NCI-H82 (cell line): Measurements from ENCODE around the gene ADARB1.

Source experiments
- DNase-seq: peaks from one replicate; lab custom pipeline; 2025; lab: John Stamatoyannopoulos, UW

Gene ADARB1

DNA sequence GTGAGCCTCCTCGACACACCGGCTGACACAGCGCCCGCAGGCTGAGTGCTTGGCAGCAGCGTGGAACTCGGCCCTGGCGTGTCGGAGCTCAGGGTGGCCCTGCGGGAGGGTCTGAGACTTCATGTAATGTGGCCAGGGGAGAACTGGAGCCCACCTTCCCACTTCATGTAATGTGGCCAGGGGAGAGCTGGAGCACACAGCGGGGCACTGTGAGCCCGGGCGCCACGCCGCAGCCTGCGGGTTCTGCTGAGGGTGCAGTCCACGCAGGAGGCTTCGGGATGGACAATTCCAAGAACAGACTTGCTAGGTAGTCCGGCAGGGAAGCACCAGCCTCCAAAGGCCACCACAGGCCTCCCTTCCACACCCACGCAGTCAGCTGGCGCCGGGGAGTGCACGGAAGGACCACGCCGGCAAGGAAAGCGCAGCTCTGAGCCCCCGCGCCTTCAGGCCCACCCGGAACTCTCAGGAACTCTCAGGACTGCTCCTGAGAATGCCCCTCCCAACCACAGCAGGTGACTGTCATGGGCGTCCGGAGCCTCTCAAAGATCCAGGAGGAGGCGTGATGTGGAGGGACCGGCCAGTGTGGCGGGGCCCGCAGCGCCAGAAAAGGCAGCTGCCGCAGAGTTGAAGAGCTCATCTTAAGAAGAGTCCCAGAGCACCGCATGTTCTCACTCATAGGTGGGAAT lies 19.3 kb upstream of the ADARB1 start:
- DNase-seq: no peak

DNA sequence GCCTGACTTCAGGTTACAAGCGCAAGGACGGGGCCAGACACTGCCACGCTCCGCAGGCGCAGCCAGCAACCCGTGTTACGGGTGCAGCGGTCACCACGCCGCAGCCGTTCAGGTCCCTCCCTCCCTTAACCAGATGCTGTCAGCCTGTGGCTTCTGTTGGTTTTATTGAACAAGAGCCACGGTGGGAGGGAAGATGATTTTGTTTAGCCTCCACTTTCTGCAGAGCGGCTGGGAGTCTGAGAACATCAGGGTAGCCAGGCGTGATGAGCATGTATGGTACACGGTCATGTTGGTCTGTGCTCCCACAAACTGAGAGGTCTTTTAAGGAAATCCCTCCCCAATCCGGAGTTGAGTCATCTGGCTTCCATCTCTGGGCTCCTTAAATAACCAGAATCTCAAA lies 18.5 kb upstream of the ADARB1 start:
- no peak for DNase-seq

DNA sequence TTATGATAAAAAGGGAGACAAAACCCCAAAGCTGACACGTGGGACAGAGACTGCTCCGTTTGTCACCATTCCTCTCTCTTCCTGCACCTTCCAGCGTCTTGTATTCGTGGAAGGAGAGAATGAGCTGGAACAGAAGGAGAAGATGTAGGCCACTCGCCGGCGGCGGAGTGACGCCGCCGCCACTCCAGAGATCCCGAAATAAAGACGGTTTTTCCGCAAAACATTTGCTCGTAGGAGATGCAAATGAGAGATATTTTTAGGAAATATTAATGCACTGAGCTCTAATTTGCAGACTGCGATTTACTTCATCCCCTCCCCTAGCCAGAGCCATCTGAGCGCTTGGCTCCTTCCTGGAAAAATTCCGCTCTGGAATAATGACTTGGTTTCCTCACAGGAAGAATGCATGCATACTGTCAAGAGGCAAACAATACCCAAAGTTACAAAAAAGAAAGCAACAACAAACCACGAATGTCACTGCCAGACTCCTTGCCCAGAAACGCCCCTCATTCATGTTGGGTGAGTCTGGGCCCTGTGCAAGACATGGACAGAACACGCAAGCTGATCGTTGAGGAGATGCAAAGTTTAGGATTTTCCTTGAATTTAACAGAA lies 18.0 kb upstream of the ADARB1 start:
- no peak for DNase-seq

DNA sequence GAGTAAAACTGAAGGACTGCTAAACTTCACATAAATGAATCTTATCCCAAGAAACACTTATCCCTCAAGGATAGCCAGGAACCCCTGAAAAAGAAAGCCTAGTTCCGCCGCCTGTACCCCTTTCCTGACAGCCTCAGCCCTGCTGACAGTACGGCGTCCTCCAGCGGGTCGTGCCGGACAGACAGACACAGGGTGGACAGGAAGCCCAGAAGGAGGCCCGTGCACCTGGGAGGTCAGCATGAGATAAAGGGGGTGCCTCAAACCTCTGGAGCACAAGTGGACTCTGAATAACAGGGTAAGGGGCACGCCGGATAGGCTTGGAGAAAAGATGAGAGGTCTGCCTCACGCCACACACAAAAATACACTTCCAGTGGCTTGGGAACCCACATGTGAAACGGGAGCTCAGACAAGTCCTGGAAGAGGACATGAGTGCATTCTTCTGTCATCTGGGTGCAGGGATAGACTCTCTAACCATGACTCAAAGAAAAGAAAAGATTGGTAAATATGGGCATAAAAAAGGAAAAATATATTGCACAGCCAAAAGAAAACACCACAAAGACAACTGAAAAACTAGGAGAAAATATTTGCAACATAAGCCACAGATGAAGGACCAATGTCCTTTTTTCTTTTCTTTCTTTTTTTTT lies 17.3 kb upstream of the ADARB1 start:
- no peak for DNase-seq

DNA sequence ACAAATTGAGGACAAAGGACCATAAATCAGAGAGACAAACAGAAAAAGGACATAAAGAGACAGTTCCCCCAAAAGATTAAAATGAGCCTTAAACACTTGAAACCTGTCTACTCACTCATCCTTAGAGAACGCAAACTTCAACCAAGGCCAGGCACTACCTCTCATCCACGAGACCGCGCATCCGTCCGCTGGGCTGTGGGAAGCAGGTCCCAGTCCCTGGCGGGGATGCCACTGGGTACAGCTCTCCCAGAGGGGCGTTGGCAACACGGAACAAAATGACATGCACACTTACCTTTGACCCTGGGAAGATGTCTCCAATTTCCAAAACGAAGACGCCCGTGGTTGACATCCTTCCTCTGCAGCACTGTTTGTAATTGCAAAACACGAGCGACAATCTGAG lies 16.5 kb upstream of the ADARB1 start:
- no peak for DNase-seq

DNA sequence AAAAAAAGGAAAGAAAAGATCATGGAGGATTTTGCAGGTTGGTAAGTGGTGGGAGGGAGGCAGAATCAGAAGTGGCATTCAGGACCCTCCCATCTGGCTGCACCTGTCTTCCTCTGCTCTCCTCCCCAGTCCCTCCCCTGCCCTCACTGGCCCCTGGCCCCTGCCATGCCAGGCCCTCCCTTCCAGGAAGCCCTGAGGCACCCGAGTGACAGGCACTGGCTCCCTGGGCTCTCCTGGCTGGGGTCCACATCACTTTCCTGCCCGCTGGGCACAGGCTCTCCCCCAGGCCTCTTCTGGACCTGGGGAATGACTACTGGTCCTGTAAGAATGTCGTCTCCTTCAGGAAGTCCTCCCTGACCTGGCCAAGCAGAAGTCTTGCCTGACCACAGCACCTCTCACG lies 15.3 kb upstream of the ADARB1 start:
- DNase-seq: no peak

DNA sequence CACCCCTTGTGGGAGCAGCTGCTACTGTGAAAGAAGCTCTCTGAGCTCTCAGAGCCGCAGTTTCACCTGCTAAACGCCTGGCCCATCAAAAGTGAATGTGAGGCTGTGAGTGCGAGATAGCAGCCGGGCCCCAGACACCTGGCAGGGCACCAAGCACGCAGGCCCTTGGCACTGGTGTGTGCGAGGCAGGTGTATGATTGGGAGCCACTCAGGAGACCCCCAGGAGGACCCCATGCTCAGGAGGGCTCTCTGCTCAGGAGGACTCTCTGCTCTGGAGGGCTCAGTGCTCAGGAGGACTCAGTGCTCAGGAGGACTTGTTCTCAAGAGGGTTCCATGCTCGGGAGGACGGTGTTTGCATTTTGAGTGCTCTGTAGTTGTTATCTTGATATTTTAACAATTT lies 14.3 kb upstream of the ADARB1 start:
- DNase-seq: no peak

DNA sequence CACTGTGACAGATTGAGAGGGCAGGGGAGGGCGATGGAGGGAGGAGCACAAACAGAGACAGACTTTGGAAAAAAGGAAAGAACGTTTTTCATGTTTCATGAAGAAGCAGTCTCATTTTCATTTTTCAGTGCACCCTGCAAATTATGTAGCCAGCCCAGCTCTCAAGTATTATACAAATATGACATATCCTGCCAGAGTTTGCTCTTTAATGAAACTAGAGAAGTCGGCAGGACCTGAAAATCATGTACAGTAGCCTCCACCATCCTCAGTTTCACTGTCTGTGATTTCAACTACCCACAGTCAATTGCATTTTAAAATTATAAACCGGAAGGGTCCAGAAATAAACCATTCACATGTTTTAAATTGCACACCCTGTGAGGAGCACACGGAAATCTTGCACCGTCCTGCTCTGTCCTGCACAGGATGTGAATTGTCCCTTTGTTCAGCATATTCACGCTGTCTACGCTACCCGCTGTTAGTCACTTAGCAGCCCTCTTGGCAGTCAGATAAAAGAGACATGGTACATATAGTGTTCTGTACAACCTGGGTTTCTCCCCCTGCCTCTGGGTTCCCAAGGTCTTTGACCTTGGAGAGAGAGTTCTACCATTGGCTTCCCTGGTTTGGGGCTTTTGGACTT lies 13.6 kb upstream of the ADARB1 start:
- no peak for DNase-seq

DNA sequence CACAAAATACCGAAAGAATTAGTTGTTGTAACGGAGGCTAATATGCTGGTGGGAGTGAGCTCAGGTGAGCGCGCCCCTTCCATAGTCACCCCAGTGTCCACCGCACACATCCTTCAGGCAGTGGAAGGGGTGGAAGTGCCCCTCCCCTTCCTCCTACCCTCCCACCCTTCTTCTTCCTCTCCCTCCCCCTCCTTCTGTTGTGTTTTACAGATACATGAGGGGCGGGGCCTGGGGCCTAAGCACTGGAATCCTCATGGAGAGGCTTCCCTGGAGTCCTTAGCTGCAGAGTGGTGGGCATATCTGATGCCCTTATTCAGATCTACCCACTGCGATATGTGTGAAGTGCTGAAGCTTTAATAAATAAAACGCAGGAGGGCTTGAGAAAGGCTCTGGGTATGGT lies 10.3 kb upstream of the ADARB1 start:
- peak; percentile 21 for DNase-seq

DNA sequence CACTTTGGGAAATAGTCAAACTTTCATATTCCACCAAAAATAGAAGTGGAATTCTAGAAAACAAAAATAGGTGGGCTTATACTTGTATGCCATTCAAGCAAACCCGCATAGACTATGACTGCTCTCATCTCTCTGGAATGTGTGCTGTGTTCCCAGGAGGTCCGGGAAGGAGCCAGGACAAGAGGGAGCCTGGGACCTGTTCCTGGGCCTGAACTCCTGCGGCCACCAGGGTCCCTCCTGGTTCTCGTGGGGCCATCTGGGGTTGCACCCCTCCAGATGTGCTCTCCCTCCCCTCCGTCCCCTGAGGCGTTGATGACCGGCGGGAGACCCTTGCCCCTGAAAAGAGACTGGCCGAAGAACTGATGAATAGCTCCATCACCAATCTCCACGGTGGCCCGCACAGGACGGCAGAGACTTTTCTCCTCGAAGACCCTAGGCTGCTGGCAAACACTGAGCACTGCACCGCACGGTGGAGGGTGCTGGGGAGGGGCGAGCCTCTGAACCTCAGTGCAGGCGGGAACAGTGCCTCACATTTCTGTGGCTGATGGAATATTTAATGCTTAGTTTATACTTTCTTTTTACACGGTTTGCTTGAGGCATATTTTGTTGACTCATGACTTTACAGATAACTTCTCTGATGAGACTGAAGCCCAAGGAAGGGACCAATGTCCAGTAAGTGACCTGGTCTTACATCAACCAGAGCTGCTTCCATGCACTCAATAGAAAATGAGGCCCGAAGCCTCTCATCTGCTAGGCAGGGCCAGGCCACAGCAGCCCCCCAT lies 9.6 kb upstream of the ADARB1 start:
- DNase-seq: no peak

DNA sequence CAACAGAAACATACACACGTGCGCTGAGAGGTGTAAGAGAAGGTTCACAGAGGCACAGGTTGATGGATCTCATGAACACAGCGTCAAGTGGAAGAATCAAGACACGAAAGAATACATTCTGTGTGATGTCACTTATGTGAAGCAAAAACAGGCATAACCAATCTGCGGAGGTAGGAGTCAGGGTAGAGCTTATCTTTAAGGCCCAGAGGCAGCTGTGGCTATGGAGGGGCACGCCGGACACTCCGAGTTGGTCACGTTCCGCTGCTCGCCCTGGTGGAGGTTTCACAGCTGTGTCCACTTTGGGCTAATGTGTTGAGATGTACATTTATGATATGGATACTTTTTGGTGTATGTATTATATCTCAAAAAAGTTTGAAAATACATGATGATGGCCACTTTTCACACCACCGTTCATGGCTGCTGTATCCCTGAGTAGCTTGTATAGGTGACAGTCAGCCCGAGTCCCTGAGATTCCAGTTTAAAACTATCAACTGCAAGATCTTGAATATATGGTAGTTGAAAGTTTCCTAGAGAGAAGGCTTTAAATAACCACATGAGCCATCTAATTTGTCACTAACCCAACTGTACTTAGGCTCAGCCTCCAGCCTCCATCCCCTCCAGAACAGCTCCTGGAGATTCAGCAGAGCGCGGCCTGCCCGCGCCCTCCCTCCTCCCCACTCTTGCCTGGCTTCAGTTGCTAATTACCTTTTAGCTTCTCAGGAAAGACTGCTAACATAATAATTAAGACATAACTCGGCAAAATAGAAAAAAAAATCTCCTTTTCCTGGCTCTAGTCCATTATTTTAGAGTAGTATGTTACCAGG lies 6.7 kb upstream of the ADARB1 start:
- DNase-seq: peak; percentile 26

DNA sequence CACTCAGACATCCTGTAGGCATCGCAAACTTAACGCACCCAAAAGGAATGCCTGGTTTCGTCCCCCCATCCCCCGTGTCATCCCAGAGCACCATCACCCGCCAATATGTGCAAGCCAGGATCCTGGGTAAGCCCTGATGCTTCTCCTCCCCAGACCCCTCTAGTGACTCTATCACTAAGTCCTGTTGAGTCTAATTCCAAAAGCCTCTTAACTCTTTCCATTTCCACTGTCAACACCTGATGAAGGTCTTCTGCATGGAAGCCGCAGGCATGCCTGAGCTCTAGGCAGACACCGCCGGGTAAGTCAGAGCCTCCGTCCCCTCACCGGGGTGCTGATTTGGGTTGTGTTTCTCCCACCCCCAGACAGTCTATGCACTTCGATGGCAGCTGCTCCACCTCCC lies 5.3 kb upstream of the ADARB1 start:
- DNase-seq: peak; percentile 82

DNA sequence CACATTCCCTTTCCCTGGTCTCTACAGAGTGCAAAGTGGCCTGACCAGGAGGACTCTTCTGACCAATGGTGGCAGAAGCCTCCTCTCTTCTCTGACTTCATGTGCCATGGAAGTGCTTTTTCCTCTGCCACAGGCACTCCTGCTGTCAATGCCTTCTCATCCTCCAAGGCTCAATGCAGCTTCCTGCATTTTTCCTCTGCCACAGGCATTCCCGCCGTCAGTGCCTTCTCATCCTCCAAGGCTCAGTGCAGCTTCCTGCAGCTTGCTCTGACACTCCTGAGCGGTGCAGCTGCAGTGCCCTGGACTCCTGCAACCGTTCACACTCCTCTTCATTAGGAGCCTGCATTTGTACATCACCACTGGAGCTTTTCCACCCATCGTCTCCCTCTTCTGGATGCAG lies 4.7 kb upstream of the ADARB1 start:
- DNase-seq: no peak

DNA sequence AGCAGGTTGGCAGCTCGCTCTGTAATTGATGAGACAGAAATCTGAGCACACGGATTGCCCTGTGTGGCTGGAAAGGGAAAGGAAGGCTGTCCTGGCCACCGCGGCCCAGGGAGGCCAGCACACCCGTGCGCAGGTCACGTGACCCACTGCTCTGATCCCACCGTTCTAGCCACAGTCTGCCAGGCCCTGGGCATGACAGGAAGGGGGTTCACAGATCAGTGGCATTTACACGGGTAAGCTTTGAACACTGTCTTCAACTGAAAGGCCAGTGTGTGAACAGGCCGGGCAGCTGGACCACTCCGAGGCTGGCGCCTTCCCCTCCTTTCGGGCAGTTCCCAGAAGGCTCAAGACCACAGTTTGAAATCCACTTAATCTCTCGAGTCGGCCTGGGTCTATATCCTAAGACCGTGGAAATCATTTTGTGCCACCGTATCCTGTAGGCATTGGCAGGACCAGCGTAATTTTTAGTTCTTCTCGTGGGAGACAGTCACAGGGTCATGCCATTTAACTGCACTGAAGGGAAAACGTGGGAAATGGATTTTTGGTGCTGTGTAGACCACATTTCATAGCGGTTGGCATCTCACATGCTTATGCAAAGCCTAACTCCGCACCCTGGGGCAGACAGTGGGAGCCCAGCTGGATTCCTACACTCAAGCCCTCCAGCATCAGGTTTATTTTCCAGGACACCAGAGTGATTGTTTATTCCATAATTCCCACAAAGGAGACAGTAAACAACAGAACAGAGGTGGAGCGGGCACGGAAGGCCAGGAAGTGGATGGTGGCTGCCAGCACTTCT lies 3.1 kb upstream of the ADARB1 start:
- DNase-seq: no peak

DNA sequence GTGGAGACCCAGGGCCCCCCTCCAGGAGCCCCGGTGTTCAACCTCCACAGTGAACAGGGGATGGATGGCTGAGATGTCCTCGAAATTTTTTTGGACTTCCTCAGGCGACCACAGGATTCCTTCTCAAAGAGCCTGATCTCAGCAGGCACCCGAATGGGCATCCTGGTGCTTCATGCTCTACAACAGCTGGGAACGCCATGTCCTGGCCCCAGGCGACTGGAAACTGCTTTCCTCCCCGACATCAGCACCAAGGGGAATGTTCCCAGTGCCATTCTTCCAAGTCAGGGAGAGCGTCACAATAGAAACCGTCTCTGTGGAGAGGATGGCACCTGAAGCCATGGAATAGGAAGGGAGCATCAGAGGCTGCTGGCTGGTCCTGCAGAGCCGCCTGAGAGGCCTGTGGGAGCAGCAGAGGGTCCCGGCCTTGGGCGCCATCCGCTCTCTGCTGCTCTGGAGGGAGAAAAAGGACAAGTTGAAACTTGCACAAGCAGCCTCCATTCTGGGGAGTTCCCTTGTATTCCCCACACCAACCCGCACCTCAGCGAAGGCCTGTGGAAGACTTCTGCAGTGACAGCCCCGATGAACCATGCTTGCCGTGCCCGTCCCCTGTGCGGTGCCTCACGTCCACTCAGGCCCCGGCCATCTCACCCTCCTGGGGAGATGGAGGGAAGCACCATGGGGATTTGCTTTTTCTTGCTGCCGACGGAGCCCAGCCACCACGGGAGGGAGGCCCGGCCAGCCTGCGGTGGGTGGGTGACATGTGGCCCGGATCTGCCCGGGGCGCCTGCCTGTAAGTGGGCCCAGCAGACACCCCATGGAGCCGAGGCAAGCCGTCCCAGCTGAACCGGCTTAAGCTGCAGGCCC lies 2.3 kb upstream of the ADARB1 start:
- DNase-seq: no peak

DNA sequence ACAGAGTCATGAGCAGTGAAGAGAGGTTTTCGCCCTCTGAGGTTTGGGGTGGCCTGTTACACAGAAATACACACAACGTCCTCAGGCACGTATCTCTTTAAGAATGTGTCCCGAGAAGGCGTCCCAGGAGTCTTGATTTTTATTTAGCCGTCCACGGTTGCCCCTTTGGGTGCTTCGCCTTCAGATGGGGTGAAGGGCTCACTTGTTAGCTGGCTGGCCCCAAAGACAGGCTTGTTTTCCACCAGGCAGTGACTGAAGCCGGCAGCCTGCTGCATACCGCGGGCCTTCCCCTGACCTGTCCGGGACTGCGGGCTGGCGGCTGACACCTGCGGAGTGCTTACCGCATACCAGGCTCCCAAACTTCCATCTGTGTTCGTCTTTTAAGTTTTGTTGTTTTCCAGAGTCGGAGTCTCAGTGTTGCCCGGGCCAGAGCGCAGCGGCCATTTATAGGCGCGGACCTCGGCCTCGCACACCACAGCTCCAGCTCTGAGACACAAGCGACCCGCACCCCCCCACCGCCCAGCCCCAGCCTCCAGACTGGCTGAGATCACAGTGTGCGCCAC lies 1.6 kb upstream of the ADARB1 start:
- no peak for DNase-seq

DNA sequence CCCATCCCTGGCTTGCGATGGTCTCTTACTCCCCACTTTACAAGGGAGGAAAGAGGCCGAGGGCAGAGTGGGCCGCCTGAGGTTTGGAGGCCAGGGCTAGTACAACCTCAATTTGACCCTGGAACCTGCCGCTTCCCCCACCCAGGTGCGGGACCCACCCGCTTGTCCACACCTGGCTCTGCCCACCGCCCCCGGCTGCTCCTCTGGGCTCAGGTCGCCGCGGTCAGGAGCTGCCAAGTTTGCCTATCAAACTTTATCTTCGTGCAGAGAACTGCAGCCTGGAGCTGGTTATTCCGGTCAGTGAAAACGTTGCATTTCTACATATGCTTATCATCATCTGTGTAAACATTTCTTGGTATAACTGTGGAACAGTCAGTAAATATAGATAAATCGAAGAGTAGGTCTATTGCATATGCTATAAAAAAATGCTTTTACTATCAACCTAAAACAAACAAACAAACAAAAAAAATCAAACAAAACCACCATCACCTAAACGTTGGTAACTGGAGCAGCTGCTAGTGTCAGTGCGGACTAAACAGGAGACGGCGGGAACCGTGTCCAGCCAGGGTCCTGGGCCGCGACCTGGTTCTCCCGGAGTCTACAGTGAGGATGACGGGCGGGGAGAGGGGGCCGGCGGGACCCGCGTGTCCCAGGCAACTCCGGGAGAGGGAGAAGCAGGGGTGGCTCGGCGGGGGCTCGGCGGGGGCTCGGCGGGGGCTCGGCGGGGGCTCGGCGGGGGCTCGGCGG lies 906 bp upstream of the ADARB1 start:
- peak; percentile 50 for DNase-seq

DNA sequence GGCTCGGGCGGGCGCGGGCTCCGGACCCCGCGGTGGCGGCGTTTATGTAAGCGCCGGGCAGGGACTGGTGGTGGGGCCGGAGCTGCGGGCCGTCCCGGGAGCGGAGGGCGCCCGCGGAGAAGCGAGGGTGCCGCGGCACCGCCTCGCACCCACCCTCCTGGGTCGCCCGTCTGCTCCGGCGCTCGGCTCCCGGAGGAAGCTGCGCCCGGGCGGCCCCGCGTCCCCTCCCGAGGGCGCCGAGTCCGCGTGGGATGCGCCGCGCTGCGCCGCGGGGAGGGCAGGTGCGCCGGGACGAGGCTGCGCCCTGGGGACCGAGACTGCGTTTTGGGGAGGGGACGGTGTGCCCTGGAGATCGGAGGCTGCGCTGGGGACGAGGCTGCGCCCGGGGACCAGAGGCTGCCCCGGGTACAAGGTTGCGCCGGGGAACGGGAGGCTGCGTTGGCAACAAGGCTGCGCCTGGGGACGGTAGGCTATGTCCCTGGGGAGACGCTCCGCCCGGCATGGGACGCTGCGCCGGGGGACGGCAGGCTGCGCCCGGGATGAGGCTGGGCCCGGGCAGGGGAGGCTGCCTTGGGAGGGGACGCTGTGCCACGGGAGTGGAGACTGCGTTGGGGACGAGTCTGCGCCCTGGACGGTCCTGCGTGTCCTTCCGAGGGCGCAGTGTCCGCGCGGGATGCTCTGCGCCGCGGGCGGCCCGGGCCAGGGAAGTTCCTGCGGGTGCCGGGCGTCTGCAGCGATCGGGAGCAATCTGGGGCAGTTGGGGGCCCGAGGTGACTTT lies 627 bp downstream of the ADARB1 start:
- DNase-seq: peak; percentile 59
